Mesodermal cell (in vitro differentiated cells): ENCODE data around the gene LTK.

Experiments used
- H3K27ac ChIP-seq: 2 replicates; pipeline ENCODE4 v1.7.0; 2013; ENCODE audit warnings: mild to moderate bottlenecking, low read depth, low read length, moderate library complexity; ENCODE audit not compliant: severe bottlenecking
- H3K36me3 ChIP-seq: 2 replicates; pipeline ENCODE4 v1.7.1; 2013; ENCODE audit warnings: mild to moderate bottlenecking, low read length, moderate library complexity; ENCODE audit not compliant: control insufficient read depth, insufficient read depth
- H3K4me1 ChIP-seq: one replicate; pipeline ENCODE4 v1.7.1; 2013; ENCODE audit warnings: mild to moderate bottlenecking, low read length; ENCODE audit not compliant: insufficient read depth, control insufficient read depth, poor library complexity, severe bottlenecking
- H3K4me3 ChIP-seq: 2 replicates; pipeline ENCODE4 v1.7.0; 2013; ENCODE audit warnings: low read length, control low read depth, mild to moderate bottlenecking; ENCODE audit not compliant: insufficient read depth, poor library complexity, severe bottlenecking; ENCODE audit errors: extremely low read depth
- H3K9me3 ChIP-seq: 2 replicates; pipeline ENCODE4 v1.7.1; 2013; ENCODE audit warnings: mild to moderate bottlenecking, low read length, moderate library complexity; ENCODE audit not compliant: control insufficient read depth
- WGBS, 2 experiments: methylation state at CpG; one replicate each; pipeline ENCODE4 v1.1.5; 2013; ENCODE audit warnings: missing lambda C conversion rate in 2 of 2; ENCODE audit not compliant: insufficient coverage in 2 of 2; 5-methylcytosine and 5-hydroxymethylcytosine counted together

The LTK gene

GRCh38 chr15:41554915-41555314 lies 41.3 kb upstream of the LTK start:
- no peak overlapping the region for H3K4me3 ChIP-seq
- no peak overlapping the region for H3K27ac ChIP-seq
- WGBS, 2 experiments = 96 to 100% methylated on average over 2 of the region's 3 CpGs
- H3K9me3 ChIP-seq = no peaks in the 10 kb centered on the region
- H3K36me3 ChIP-seq = no peaks in the 10 kb centered on the region
- peaks cover 24% of the 10 kb centered on the region for H3K4me1 ChIP-seq

GRCh38 chr15:41554343-41554742 lies 40.7 kb upstream of the LTK start:
- no peak overlapping the region for H3K27ac ChIP-seq
- H3K4me1 ChIP-seq = peaks cover 24% of the 10 kb centered on the region
- 85 to 91% methylated on average over 3 to 4 of the region's 5 CpGs for WGBS, 2 experiments
- H3K36me3 ChIP-seq = no peaks in the 10 kb centered on the region
- no peak overlapping the region for H3K4me3 ChIP-seq
- H3K9me3 ChIP-seq = no peaks in the 10 kb centered on the region

DNA sequence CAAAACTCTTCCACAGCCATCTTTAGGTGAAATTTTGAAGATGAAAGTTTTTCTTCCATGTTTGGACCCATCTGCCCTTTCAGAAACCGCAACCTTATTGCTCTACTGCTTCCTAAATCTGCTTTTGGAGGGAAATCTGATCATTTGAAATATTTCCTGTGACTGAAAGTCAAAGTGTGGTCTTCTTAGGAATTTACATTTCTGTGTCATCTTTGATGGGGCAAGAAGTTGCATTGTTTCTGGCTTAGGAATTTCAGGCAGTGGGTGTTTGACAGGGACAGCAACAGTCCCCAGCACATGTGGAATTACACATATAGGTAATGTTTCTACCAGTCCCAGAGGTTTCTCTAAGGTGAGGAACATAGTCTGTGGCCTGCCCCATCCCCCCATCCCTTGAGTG lies 40.1 kb upstream of the LTK start:
- WGBS, 2 experiments = 100% methylated on average over 1 of the region's 1 CpG; no CpG with 5 or more reads in 1 of the 2 experiments
- H3K4me1 ChIP-seq = peaks cover 24% of the 10 kb centered on the region
- no peak overlapping the region for H3K27ac ChIP-seq
- H3K36me3 ChIP-seq = no peaks in the 10 kb centered on the region
- H3K9me3 ChIP-seq = no peaks in the 10 kb centered on the region
- H3K4me3 ChIP-seq = no peak overlapping the region

DNA sequence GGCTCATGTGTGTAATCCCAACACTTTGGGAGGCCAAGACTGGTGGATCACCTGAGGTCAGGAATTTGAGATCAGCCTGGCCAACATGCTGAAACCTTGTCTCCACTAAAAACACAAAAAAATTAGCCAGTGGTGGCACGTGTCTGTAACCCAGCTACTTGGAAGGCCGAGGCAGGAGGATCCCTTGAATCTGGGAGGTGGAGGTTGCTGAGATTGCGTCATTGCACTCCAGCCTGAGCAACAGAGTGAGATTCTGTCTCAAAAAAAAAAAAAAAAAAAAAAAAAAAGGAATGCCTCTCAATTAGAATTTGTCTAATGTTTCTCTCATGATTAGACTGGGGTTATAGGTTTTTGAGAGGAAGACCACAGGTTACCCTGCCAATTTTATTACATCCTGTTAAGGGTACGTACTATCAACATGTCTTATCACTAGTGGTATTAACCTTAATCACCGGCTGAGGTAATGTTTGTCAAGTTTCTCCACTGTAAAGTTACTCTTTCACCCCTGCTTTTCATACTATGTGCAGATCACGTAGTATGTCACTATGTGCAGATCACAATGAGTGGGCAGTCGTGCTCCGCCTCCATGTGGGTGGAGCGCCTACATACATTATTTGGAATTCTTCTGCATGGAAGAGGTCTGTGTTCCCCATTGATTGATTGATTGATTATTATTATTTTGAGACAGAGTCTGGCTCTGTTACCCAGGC lies 36.6 kb upstream of the LTK start:
- H3K4me3 ChIP-seq = no peak overlapping the region
- 92 to 100% methylated on average over 4 to 8 of the region's 9 CpGs for WGBS, 2 experiments
- no peaks in the 10 kb centered on the region for H3K9me3 ChIP-seq
- peaks cover 8% of the 10 kb centered on the region for H3K4me1 ChIP-seq
- H3K27ac ChIP-seq = no peak overlapping the region
- H3K36me3 ChIP-seq = no peaks in the 10 kb centered on the region

DNA sequence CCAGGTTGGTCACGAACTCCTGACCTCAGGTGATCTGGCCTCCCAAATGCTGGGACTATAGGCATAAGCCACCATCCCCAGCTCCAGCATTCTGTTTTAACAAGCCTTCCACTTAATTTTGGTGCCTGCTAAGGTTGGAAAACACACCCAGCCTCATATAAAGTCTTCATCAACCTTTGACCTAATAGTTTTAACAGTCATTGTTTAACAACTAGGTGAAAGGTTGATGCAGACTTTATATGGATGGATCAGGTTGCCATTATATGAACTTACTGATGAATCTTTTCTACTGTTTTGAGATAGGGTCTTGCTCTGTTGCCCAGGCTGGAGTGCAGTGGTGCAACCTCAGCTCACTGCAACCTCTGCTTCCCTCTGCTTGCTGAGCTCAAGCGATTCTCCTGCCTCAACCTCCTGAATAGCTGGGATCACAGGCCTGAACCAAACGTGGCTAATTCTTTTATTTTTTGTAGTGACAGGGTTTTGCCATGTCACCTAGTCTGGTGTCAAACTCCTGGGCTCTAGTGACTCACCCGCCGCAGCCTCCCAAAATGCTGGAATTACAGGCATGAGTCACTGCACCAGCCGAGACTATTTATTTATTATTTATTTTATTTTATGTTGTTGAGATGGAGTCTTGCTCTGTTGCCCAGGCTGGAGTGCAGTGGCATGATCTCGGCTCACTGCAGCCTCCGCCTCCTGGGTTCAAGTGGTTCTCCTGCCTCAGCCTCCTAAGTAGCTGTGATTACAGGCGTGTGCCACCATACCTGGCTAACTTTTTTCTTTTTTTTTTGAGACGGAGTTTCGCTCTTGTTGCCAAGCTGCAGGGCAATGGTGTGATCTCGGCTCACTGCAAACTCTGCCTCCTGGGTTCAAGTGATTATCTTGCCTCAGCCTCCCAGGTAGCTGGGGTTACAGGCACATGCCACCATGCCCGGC lies 33.5 kb upstream of the LTK start:
- Histone ChIP-seq H3K36me3 (no peaks in the 10 kb centered on the region), H3K4me3 (no peak overlapping the region), H3K9me3 (no peaks in the 10 kb centered on the region), H3K4me1 (no peaks in the 10 kb centered on the region), H3K27ac (no peak overlapping the region)
- WGBS, 2 experiments = 85 to 92% methylated on average over 7 to 10 of the region's 13 CpGs

- peaks cover 2% of the 10 kb centered on the region for H3K36me3 ChIP-seq
- WGBS, 2 experiments = 96 to 97% methylated on average over 3 of the region's 3 CpGs
Measured at GRCh38 chr15:41545218-41545617, 31.6 kb upstream of the LTK start.

GRCh38 chr15:41544650-41545015 lies 31.0 kb upstream of the LTK start:
- peak overlapping the region; percentile 88 for H3K4me3 ChIP-seq
- no peak overlapping the region for H3K27ac ChIP-seq
- WGBS, 2 experiments = 97 to 98% methylated on average over 7 to 11 of the region's 15 CpGs
- H3K4me1 ChIP-seq = no peaks in the 10 kb centered on the region
- no peaks in the 10 kb centered on the region for H3K9me3 ChIP-seq
- H3K36me3 ChIP-seq = peaks cover 2% of the 10 kb centered on the region

More at GRCh38 chr15:41545218-41545617, 31.6 kb upstream of the LTK start:
- H3K4me1 ChIP-seq = no peaks in the 10 kb centered on the region
- H3K9me3 ChIP-seq = no peaks in the 10 kb centered on the region
- H3K4me3 ChIP-seq = no peak overlapping the region
- no peak overlapping the region for H3K27ac ChIP-seq

GRCh38 chr15:41543521-41543870 lies 29.9 kb upstream of the LTK start:
- H3K27ac ChIP-seq = peak overlapping the region; percentile 86
- 7 to 9% methylated on average over 3 to 5 of the region's 8 CpGs for WGBS, 2 experiments
- H3K4me3 ChIP-seq = peak overlapping the region; percentile 88
- H3K9me3 ChIP-seq = no peaks in the 10 kb centered on the region
- H3K36me3 ChIP-seq = peaks cover 2% of the 10 kb centered on the region
- H3K4me1 ChIP-seq = no peaks in the 10 kb centered on the region

DNA sequence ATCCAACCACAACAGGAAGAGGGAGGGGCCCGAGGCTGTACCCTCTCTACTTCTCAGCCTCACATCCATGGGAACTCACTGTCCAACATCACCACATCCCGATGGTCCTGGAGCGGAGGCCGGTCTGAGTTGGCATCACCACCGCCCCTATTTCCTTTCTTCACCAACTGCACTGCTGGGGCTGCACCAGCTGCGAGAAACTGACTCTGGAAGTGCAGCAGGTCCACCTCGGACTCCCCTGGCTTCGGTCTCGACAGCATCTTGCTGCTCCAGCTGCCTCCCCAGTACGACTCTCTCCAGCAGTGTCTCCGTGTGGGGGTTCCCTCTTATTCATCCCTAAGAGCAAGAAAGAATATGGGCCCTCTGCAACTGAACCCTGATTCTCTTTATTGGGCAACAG lies 23.2 kb upstream of the LTK start:
- Histone ChIP-seq H3K4me1 (no peaks in the 10 kb centered on the region), H3K36me3 (peaks cover 55% of the 10 kb centered on the region), H3K9me3 (no peaks in the 10 kb centered on the region), H3K27ac (no peak overlapping the region), H3K4me3 (no peak overlapping the region)
- WGBS, 2 experiments = 95 to 96% methylated on average over 10 to 11 of the region's 11 CpGs

GRCh38 chr15:41535544-41535943 lies 21.9 kb upstream of the LTK start:
- no peak overlapping the region for H3K27ac ChIP-seq
- 67 to 100% methylated on average over 1 of the region's 1 CpG for WGBS, 2 experiments
- no peaks in the 10 kb centered on the region for H3K4me1 ChIP-seq
- H3K36me3 ChIP-seq = peaks cover 65% of the 10 kb centered on the region
- H3K9me3 ChIP-seq = no peaks in the 10 kb centered on the region
- H3K4me3 ChIP-seq = no peak overlapping the region
